HL-60/S4 treated with phorbol 12-myristate 13-acetate at 8.2 ng/mL for 4 days and 3 days (cell line): ENCODE data around the gene KCNQ4.

Experiments used
- in situ Hi-C: fragments of 300-500 bp; cut with MboI; formaldehyde crosslinking; loops from 2 replicates; pipeline ENCODE4 v1.15.0; 2022; ENCODE audit warnings: low sequenced_read_pairs

The KCNQ4 gene

GRCh38 chr1:40794974-40795715, 11.6 kb downstream of the KCNQ4 start:
- in situ Hi-C loops, result no loop called here

GRCh38 chr1:40795811-40796586, 12.4 kb downstream of the KCNQ4 start:
- in situ Hi-C loops, result no loop called here

DNA sequence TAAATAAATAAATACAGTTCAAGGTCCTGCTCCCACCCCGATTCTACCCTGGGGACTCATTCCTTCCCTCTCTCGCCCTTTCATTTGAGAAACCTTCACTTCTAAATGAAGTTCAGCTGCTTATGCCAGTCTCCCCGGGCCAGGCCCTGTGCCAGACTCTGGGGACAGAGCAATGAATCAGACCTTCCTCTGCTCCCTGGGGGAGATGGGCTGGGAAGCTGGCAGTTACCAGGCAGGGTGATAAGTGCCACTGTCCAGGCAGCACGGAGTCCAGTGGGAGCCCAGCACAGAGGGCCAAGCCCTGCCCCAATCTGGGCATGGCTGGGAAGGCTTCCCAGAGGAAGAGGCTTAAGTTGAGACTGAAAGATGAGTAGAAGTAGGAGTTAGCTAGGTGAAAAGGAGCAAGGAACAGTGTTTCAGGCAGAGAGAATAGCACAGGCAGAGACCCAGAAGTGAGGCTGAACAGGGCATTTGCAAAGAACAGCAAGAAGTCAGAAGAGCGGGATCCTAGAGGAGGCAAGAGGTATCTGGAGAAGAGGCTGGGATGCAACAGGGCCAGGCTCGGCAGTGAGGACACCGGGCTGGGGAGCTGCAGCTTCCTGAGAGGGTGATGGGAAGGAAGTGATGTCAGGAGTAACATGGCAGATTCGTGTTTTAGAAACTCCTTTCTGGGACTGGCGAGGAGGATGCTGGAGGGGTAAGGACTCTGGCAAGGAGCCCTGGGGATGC, 13.5 kb downstream of the KCNQ4 start:
- in situ Hi-C loops, result no loop called here

GRCh38 chr1:40797668-40798010, 14.1 kb downstream of the KCNQ4 start:
- in situ Hi-C loops, result no loop called here

DNA sequence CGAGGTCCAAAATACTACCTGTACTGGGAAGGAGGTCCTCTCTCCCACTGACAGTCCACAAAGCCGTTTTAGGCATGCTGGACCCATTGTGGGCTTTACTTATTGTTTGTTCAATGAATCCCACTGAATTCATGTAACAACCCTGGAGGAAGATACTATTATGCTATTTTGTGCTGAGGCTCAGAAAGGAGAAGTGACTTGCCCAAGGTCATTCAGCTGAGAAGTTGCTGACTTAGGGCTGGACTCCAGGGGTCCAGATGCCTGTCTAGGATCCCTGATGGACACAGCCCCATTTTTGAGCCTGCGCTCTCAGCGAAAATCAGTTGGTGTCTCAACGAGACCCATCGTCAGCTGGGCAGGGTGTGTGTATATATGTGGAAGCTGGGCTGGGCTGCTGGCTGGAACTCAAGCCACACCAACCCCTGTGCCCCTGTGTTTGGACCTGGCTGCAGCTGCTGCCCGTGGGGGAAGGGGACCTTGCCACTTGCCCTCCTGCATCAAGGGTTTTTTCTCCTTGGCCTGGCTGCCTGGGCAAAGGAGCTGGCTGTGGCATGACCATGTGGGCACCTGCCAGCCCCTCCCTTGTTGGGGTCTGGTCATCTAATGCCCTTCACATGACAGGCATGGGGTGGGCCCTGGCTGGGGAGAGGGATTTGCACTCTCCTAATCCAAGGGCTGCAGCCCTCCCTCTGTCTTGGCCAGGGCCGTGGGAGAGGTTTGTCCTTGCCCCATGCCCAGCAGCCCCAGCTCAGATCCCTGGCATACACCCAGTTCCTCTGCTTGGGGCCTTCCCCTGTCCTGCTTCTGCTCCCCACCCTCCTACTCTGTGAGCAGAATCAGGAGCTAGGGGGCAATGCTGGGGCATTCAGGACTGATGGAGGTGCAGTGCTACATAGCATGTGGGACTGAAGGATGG, 15.0 kb downstream of the KCNQ4 start:
- in situ Hi-C loops, result no loop called here

- in situ Hi-C loops, result no loop called here
These were observed 15.8 kb downstream of the KCNQ4 start for GRCh38 chr1:40799351-40799867.

GRCh38 chr1:40801742-40802077, 18.1 kb downstream of the KCNQ4 start:
- in situ Hi-C loops, result no loop called here

DNA sequence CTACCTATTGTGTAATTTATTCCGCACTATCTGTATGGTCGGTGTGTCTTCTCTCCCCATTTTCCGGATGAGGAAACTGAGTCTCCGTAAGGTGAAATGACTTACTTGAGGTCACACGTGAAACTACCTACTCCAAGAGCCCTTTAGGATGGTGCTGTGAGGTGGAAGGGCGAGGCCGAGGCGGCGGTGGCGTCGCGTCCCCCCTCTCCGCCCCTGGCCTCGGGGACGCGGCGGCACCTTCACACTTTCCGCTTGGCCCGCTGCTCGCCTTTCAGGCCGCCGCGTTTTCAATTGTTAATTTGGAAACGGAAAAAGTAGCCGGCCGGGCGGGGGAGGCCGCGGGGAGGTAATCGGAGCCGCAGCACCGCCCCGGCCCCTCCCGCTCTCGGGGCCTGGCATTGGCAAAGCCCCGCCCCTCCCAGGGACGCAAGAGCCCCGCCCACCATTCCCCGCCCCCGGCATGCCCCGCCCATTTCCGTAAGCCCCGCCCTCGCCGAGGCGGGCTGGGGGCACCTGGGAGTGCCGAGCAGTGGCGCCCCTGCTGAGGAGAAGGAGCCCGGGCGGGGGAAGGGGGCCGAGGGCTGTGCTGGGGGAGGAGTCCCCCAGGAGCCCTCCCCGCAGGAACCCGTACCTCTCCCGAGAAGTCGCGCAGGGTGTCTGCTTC, 18.6 kb downstream of the KCNQ4 start:
- in situ Hi-C loops, result no loop called here

DNA sequence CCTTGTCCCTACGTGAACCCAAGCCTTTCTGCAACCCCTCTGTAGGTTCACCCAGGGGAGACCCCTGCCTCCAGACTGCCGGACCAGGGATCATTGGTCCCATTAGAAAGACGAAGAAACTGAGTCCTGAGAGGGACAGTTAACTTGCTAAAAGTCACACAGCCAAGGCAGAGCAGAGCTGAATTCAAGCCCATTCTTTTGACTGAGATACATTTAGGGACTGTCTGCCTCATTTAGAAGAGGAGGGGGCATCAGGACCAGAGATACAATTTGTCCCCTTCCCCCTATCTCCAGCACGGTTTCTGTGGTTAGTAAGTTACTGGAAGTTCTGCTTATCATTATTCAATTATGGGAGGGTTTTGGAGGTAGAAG, 19.1 kb downstream of the KCNQ4 start:
- in situ Hi-C loops, result no loop called here

- in situ Hi-C loops, result no loop called here
These were observed 19.9 kb downstream of the KCNQ4 start for GRCh38 chr1:40803447-40803846.

- in situ Hi-C loops, result no loop called here
These were observed 20.3 kb downstream of the KCNQ4 start for GRCh38 chr1:40803902-40804301.

DNA sequence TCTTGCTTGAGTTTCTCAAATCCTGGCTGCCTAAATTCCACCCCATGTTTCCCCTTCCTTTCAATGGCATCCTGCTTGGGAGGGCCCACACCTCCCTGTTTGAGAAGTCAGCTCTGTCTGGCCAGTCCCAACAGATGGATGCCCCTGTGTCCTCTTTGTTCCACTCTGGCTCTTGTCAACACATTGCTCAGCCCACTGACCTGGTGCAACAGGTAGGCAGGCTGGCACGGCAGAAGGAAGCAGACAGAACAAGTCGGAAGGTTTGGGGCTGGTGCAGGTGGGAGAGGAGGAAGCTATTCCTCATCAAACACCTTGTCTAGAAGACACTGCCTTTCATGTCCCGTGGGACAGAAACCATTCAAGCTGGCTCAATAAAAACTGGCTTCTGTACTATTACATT, 22.7 kb downstream of the KCNQ4 start:
- in situ Hi-C loops, result no loop called here

GRCh38 chr1:40806731-40807695, 23.4 kb downstream of the KCNQ4 start:
- in situ Hi-C loops, result no loop called here

DNA sequence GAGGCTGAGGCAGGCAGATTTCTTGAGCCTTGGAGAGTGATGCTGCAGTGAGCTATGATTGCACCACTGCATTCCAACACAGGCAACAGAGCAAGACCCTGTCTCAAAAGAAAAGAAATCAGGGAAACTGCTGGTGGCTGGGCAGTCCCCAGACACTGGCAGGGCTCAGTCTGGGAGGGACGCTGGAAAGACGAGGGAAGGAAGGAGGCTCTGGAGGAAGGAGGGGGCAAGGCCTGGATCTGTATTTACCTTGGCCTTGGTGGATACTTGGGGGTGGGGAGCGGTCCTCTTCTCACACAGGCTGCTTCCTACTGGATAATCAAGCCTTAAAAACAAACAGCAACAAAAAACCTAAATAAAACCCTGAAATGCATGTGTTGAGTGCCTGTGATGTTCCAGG, 24.4 kb downstream of the KCNQ4 start:
- in situ Hi-C loops, result no loop called here

- in situ Hi-C loops, result no loop called here
These were observed 24.9 kb downstream of the KCNQ4 start for GRCh38 chr1:40808444-40808843.

DNA sequence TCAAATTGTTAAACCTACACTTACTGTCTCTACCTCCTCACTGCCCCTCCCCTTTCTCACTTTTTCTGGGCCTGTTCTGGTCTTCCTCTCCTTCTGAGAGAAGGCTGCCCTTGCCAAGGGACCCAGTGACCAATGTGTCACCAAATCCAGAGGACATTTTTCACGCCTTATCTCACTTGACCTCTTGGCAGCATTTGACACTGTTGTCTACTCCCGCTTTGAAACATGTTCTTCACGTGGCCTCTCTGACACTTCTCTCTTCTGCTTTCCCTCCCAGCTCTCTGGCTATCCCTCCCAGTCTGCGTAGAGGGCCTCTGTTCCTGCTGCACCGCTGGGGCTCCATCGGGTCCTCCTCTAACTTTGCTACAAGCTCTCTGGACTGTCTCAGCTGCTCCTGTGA, 25.3 kb downstream of the KCNQ4 start:
- in situ Hi-C loops, result no loop called here

DNA sequence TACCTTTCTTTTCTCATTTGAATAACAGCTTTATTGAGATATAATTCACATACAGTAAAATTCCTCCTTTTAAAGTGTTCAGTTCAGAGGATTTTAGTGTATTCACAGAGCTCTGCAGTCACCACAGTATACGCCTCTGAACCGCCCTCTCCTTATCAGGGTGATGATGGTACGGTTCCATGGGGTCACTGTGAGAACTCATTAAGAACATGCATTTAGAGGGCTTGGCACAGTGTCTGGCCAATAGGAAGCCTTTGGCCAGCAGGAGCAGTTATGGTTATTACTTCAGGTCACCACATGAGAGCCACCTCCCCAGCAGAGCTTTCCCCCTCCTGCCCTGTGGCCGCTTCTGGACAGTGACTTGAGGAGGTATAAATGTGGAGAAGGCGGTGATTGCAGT, 27.3 kb downstream of the KCNQ4 start:
- in situ Hi-C loops, result no loop called here

DNA sequence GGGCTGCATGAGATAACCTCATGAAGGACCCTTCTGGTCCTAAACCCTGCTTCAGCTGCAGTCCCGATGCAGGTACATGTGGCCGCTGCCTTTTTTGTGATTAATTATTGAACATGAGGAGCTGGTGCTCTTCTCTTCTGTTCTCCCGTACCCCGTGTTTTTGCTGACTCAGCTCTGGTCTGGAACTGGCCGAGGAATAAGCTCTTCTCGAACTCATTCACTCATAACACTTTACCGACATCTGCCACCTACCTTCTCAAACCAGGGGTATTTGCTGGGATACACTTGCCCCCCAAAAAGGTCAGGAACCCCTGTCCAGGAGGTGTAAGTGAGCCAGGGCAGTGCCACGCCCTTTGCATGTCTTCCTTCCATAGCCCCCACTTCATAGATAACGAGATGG, 31.8 kb downstream of the KCNQ4 start:
- in situ Hi-C loops, result no loop called here

GRCh38 chr1:40817791-40818263, 34.2 kb downstream of the KCNQ4 start:
- in situ Hi-C loops, result no loop called here
